Measurements from ENCODE around the gene VIPR2.
"Not testable (repeated sequence)": the region's sequence is repeated elsewhere in the genome, so short reads cannot be mapped to it uniquely, and the experiment has no call there.

VIPR2 gene

DNA sequence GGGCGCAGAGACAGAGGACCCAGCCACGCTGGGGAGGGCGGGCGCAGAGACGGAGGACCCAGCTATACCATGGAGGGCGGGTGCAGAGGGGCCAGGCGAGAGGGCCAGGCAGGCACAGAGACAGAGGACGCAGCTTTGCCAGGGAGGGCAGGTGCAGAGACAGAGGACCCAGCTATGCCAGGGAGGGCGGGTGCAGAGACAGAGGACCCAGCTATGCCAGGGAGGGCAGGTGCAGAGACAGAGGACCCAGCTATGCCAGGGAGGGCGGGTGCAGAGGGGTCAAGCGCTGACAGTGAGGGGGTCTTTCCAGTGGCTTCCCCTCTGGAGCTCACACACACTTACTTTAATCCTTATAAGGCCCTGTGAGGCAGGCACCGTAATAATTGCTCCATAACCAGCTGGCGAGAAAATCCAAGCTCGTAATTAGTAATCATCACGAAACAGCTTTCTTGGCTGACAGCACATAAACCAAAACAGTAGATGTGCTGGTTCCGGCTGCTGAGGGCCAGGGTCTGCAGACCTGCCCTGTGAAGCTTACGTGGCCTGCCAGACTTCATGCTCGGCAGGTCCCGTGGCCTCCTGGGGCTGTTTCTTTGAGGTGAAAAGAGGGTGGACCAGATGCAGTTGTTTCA lies 137.2 kb downstream of the VIPR2 start:
- ATAC-seq (ENCODE audit: insufficient read depth, low read depth) = no peak
- no peaks in the 10 kb centered on the region for H3K27me3 ChIP-seq (ENCODE audit: insufficient read depth, low read length, poor library complexity)
- TF ChIP-seq, protein P1, sequence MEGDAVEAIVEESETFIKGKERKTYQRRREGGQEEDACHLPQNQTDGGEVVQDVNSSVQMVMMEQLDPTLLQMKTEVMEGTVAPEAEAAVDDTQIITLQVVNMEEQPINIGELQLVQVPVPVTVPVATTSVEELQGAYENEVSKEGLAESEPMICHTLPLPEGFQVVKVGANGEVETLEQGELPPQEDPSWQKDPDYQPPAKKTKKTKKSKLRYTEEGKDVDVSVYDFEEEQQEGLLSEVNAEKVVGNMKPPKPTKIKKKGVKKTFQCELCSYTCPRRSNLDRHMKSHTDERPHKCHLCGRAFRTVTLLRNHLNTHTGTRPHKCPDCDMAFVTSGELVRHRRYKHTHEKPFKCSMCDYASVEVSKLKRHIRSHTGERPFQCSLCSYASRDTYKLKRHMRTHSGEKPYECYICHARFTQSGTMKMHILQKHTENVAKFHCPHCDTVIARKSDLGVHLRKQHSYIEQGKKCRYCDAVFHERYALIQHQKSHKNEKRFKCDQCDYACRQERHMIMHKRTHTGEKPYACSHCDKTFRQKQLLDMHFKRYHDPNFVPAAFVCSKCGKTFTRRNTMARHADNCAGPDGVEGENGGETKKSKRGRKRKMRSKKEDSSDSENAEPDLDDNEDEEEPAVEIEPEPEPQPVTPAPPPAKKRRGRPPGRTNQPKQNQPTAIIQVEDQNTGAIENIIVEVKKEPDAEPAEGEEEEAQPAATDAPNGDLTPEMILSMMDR (IDR thresholded peaks at IDR 0.05; ENCODE audit: borderline replicate concordance, extremely low read depth, low read length, poor library complexity, severe bottlenecking) = no peak
- TF ChIP-seq EZH2 (IDR thresholded peaks at IDR 0.05; ENCODE audit: borderline replicate concordance, low read depth, low read length, severe bottlenecking) = no peak
- H3K9ac ChIP-seq (ENCODE audit: low read depth, low read length) = no peak overlapping the region
- peaks cover 14% of the 10 kb centered on the region for H3K4me1 ChIP-seq (ENCODE audit: insufficient read depth, low read length)
- no peaks in the 10 kb centered on the region for H3K36me3 ChIP-seq (ENCODE audit: insufficient read depth, low read length)
- H3K27ac ChIP-seq (ENCODE audit: low read length) = no peak overlapping the region
- no peaks in the 10 kb centered on the region for H3K9me3 ChIP-seq (ENCODE audit: insufficient read depth, low read length, severe bottlenecking)
- H3K4me2 ChIP-seq (ENCODE audit: insufficient read depth, low read length) = no peak overlapping the region
- H4K20me1 ChIP-seq (ENCODE audit: insufficient read depth, low read length) = no peaks in the 10 kb centered on the region
- H2AFZ ChIP-seq (ENCODE audit: low read depth, low read length) = no peak overlapping the region
- no peak overlapping the region for H3K4me3 ChIP-seq (ENCODE audit: low read depth in 1 of 2, low read length in 2 of 2)
- H3K79me2 ChIP-seq (ENCODE audit: insufficient read depth, low read length) = no peaks in the 10 kb centered on the region
- DNase-seq = no peak

DNA sequence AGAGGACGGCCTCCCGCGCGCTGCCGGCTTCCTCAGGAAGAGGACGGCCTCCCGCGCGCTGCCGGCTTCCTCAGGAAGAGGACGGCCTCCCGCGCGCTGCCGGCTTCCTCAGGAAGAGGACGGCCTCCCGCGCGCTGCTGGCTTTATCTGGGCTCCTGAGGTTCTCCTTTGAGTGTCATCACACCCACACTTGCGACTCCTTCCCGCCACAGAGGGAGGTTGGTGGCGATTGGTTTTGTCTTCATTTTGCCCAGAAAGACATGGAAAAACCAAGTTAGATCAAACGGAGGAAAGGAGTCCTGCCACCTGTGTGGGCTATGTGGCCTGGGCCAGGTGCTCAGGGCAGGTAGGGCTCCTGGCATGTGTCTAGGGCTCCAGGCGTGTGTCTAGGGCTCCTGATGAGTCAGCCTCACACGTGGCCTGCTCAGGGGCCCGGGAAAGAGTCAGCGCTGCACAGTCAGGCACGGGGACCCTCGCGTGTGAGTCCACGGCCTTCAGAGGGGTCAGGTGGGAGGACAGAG lies 138.0 kb downstream of the VIPR2 start:
- no peak overlapping the region for H2AFZ ChIP-seq (ENCODE audit: low read depth, low read length)
- no peak overlapping the region for H3K9ac ChIP-seq (ENCODE audit: low read depth, low read length)
- no peak for DNase-seq
- H3K4me2 ChIP-seq (ENCODE audit: insufficient read depth, low read length) = no peak overlapping the region
- TF ChIP-seq EZH2 (IDR thresholded peaks at IDR 0.05; ENCODE audit: borderline replicate concordance, low read depth, low read length, severe bottlenecking) = no peak
- TF ChIP-seq, protein P1 (IDR thresholded peaks at IDR 0.05; ENCODE audit: borderline replicate concordance, extremely low read depth, low read length, poor library complexity, severe bottlenecking) = no peak
- ATAC-seq (ENCODE audit: insufficient read depth, low read depth) = no peak
- no peak overlapping the region for H3K4me3 ChIP-seq (ENCODE audit: low read depth in 1 of 2, low read length in 2 of 2)
- no peaks in the 10 kb centered on the region for H3K36me3 ChIP-seq (ENCODE audit: insufficient read depth, low read length)
- H3K79me2 ChIP-seq (ENCODE audit: insufficient read depth, low read length) = no peaks in the 10 kb centered on the region
- no peaks in the 10 kb centered on the region for H4K20me1 ChIP-seq (ENCODE audit: insufficient read depth, low read length)
- peaks cover 11% of the 10 kb centered on the region for H3K4me1 ChIP-seq (ENCODE audit: insufficient read depth, low read length)
- no peaks in the 10 kb centered on the region for H3K27me3 ChIP-seq (ENCODE audit: insufficient read depth, low read length, poor library complexity)
- H3K27ac ChIP-seq (ENCODE audit: low read length) = no peak overlapping the region
- no peaks in the 10 kb centered on the region for H3K9me3 ChIP-seq (ENCODE audit: insufficient read depth, low read length, severe bottlenecking)

DNA sequence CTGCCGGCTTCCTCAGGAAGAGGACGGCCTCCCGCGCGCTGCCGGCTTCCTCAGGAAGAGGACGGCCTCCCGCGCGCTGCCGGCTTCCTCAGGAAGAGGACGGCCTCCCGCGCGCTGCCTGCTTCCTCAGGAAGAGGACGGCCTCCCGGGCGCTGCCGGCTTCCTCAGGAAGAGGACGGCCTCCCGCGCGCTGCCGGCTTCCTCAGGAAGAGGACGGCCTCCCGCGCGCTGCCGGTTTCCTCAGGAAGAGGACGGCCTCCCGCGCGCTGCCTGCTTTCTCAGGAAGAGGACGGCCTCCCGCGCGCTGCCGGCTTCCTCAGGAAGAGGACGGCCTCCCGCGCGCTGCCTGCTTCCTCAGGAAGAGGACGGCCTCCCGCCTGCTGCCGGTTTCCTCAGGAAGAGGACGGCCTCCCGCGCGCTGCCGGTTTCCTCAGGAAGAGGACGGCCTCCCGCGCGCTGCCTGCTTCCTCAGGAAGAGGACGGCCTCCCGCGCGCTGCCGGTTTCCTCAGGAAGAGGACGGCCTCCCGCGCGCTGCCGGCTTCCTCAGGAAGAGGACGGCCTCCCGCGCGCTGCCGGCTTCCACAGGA lies 138.6 kb downstream of the VIPR2 start:
- not testable (repeated sequence) for H3K4me2 ChIP-seq (ENCODE audit: insufficient read depth, low read length); H3K27ac ChIP-seq (ENCODE audit: low read length); H2AFZ ChIP-seq (ENCODE audit: low read depth, low read length); H3K36me3 ChIP-seq (ENCODE audit: insufficient read depth, low read length); H3K4me1 ChIP-seq (ENCODE audit: insufficient read depth, low read length); ATAC-seq (ENCODE audit: insufficient read depth, low read depth); DNase-seq; H3K9ac ChIP-seq (ENCODE audit: low read depth, low read length); H4K20me1 ChIP-seq (ENCODE audit: insufficient read depth, low read length); H3K27me3 ChIP-seq (ENCODE audit: insufficient read depth, low read length, poor library complexity); H3K79me2 ChIP-seq (ENCODE audit: insufficient read depth, low read length); H3K4me3 ChIP-seq (ENCODE audit: low read depth in 1 of 2, low read length in 2 of 2); H3K9me3 ChIP-seq (ENCODE audit: insufficient read depth, low read length, severe bottlenecking)

DNA sequence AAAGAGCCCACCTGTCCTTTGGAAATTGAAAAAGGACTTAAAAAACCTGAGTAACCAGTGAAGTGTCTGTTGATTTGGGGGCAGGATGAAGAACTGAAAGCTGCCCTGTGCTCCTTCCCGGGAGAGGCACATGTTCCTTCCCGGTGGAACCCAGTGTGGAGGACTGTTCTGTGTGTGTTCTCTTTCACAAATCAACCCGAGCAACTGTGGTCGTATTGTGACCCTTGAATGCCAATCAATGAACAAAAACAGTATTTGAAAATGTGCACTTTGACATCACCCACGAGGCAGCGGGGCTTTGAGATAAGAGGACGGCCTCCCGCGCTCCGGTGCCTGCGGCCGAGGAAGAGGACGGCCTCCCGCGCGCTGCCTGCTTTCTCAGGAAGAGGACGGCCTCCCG lies 139.0 kb downstream of the VIPR2 start:
- no peak overlapping the region for H2AFZ ChIP-seq (ENCODE audit: low read depth, low read length)
- H3K9ac ChIP-seq (ENCODE audit: low read depth, low read length) = no peak overlapping the region
- H3K27ac ChIP-seq (ENCODE audit: low read length) = no peak overlapping the region
- H4K20me1 ChIP-seq (ENCODE audit: insufficient read depth, low read length) = no peaks in the 10 kb centered on the region
- DNase-seq (no peak), ATAC-seq (ENCODE audit: insufficient read depth, low read depth) (no peak)
- H3K9me3 ChIP-seq (ENCODE audit: insufficient read depth, low read length, severe bottlenecking) = no peaks in the 10 kb centered on the region
- H3K36me3 ChIP-seq (ENCODE audit: insufficient read depth, low read length) = no peaks in the 10 kb centered on the region
- TF ChIP-seq EZH2 (IDR thresholded peaks at IDR 0.05; ENCODE audit: borderline replicate concordance, low read depth, low read length, severe bottlenecking) = no peak
- TF ChIP-seq, protein P1 (IDR thresholded peaks at IDR 0.05; ENCODE audit: borderline replicate concordance, extremely low read depth, low read length, poor library complexity, severe bottlenecking) = no peak
- H3K79me2 ChIP-seq (ENCODE audit: insufficient read depth, low read length) = no peaks in the 10 kb centered on the region
- no peaks in the 10 kb centered on the region for H3K27me3 ChIP-seq (ENCODE audit: insufficient read depth, low read length, poor library complexity)
- H3K4me2 ChIP-seq (ENCODE audit: insufficient read depth, low read length) = no peak overlapping the region
- H3K4me3 ChIP-seq (ENCODE audit: low read depth in 1 of 2, low read length in 2 of 2) = no peak overlapping the region
- H3K4me1 ChIP-seq (ENCODE audit: insufficient read depth, low read length) = peaks cover 6% of the 10 kb centered on the region; the same call in 1 of the 2 replicates
